Duodenal mucosa (tissue), 2 donors: Measurements from ENCODE around the gene IGFBP2.

Experiments used
- H3K27ac ChIP-seq: one replicate; pipeline ENCODE4 v1.7.0; 2013; ENCODE audit warnings: low read depth, low read length
- H3K27me3 ChIP-seq, 2 donors: one replicate each; pipeline ENCODE4 v1.7.0; 2013; ENCODE audit warnings: low read length in 2 of 2, control low read depth in 1 of 2; ENCODE audit not compliant: insufficient read depth in 2 of 2, control insufficient read depth in 1 of 2
- H3K36me3 ChIP-seq, 2 donors: one replicate each; pipeline ENCODE4 v1.7.0; 2013; ENCODE audit warnings: low read length in 2 of 2, control low read depth in 1 of 2; ENCODE audit not compliant: insufficient read depth in 2 of 2, control insufficient read depth in 1 of 2
- H3K4me1 ChIP-seq, 2 donors: one replicate each; pipeline ENCODE4 v1.7.0; 2013; ENCODE audit warnings: low read length in 2 of 2, control low read depth in 1 of 2; ENCODE audit not compliant: insufficient read depth in 2 of 2, control insufficient read depth in 1 of 2
- H3K4me3 ChIP-seq, 2 donors: one replicate each; pipeline ENCODE4 v1.7.0; 2013; ENCODE audit warnings: low read length in 2 of 2, low read depth in 1 of 2
- H3K9ac ChIP-seq, 2 donors: one replicate each; pipeline ENCODE4 v1.7.0; 2013; ENCODE audit warnings: low read length in 2 of 2, low read depth in 1 of 2
- H3K9me3 ChIP-seq, 2 donors: one replicate each; pipeline ENCODE4 v1.7.0; 2013; ENCODE audit warnings: low read length in 2 of 2, control low read depth in 1 of 2; ENCODE audit not compliant: control insufficient read depth in 1 of 2

IGFBP2 gene

GRCh38 chr2:216690853-216691741 lies 57.9 kb downstream of the IGFBP2 start:
- Histone ChIP-seq H3K27me3 (peaks cover 47 to 50% of the 10 kb centered on the region in 2 donors), H3K36me3 (no peaks in the 10 kb centered on the region), H3K9ac (no peak overlapping the region), H3K4me3 (peak overlapping the region; percentile 36 to 54), H3K9me3 (no peaks in the 10 kb centered on the region), H3K27ac (no peak overlapping the region), H3K4me1 (peaks cover 18 to 19% of the 10 kb centered on the region in 2 donors)

- H3K9me3 ChIP-seq, result no peaks in the 10 kb centered on the region
- H3K27ac ChIP-seq, result no peak overlapping the region
- peaks cover 18 to 19% of the 10 kb centered on the region in 2 donors for H3K4me1 ChIP-seq
- H3K9ac ChIP-seq, result peak overlapping the region in 1 of 2 donors; percentile 23
- H3K36me3 ChIP-seq, result no peaks in the 10 kb centered on the region
- peaks cover 62 to 66% of the 10 kb centered on the region in 2 donors for H3K27me3 ChIP-seq
- H3K4me3 ChIP-seq, result peak overlapping the region; percentile 48 to 53
Measured at GRCh38 chr2:216692636-216693413, 59.6 kb downstream of the IGFBP2 start.

DNA sequence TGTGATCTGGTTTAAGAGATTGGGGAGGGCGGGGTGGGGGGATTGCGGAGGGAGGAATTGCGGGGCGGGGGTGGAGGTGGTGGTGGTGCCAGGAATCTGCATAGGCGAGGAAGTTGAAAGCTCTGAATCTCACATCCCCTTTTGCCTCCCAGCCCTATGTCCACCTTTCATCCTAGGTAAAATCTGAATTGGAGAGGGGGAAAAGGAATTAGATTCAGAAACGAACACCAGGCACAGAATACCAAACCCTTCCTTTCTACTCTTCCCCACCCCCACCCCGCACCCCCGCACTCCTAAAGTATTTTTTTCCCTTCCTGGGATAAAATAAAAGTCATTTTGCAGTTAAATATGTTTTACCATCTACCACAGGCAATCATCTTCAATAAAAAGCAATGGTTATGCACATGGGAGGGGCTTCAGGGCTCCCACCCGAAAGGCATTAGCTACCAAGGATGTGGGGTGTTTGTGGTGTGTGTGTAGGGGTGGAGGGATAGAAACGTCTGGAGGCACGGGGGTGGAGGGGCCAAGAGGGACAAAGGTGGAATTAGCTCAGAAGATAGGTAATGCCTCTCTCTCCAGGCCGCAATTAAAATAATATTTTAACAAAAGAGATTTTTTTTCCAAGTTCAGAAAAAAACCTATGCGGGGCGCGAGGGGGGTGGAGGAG lies 60.3 kb downstream of the IGFBP2 start:
- Histone ChIP-seq H3K4me3 (peak overlapping the region in 1 of 2 donors; percentile 53), H3K9me3 (no peaks in the 10 kb centered on the region), H3K4me1 (peaks cover 18 to 19% of the 10 kb centered on the region in 2 donors), H3K27ac (peak overlapping the region; percentile 39), H3K36me3 (no peaks in the 10 kb centered on the region), H3K27me3 (peaks cover 68% of the 10 kb centered on the region in 2 donors), H3K9ac (peak overlapping the region in 1 of 2 donors; percentile 16)

DNA sequence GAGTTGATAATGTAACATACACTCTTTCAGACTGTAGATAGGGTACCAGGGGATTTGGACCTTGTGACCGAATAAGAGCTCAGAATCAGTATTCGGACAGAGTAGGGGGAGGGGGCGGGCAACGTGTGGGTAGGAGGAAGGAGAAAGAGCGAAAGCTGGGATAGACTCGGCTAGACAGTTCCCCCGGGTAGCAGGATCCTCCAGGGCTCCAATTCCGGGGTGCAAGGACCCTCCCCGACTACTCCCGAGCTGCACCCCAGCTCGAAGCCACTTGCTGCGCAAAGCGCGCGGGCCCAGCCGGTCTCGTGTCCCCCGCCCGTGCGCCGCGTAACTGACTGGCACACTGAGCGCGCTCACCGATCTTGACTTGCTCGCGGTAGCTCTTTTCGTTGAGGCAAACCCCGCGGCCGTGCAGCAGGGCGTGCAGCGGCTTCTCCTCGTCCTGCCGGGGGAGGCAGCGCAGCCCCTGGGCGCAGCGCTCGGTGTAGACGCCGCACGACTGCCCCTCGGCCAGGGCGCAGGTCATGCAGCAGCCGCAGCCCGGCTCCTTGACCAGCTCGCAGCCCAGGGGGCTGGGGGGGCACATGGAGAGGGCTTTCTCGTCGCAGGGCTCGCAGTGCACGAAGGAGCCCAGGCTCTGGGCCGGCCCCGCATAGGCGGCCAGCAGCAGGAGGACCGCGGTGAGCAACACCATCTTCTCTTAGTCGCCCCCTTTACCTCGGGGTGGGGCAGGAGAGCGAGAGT lies 61.0 kb downstream of the IGFBP2 start:
- no peaks in the 10 kb centered on the region for H3K9me3 ChIP-seq
- no peaks in the 10 kb centered on the region for H3K36me3 ChIP-seq
- H3K27ac ChIP-seq, result peak overlapping the region; percentile 39
- H3K4me3 ChIP-seq, result peak overlapping the region; percentile 48 to 53
- peaks cover 18 to 23% of the 10 kb centered on the region in 2 donors for H3K4me1 ChIP-seq
- peak overlapping the region in 1 of 2 donors; percentile 16 for H3K9ac ChIP-seq
- peaks cover 68 to 72% of the 10 kb centered on the region in 2 donors for H3K27me3 ChIP-seq

DNA sequence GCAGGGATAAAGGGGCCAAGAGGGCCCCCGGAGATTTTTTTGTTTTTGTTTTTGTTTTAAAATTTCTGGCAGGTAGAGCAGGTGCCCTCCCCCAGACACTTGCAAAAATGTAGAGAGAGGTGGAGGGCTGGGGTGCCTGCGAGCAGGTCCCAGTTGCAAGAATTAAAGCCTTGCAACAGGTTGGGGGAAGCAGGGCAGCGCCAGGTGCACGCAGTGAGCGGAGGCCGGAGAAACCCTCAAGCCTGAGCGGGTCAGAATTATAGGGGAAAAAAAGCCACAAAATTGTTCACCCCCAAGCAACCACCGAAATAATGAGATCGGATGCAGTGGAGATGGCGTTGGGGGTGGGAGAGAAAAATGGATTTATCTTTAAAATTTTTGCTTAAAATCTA lies 61.6 kb downstream of the IGFBP2 start:
- peak overlapping the region in 1 of 2 donors; percentile 16 for H3K9ac ChIP-seq
- H3K4me3 ChIP-seq, result peak overlapping the region; percentile 48 to 53
- peaks cover 18 to 23% of the 10 kb centered on the region in 2 donors for H3K4me1 ChIP-seq
- H3K36me3 ChIP-seq, result no peaks in the 10 kb centered on the region
- H3K27ac ChIP-seq, result no peak overlapping the region
- peaks cover 69 to 71% of the 10 kb centered on the region in 2 donors for H3K27me3 ChIP-seq
- no peaks in the 10 kb centered on the region for H3K9me3 ChIP-seq

GRCh38 chr2:216695401-216695821 lies 62.2 kb downstream of the IGFBP2 start, which contains the start of gene IGFBP5:
Gene IGFBP5, minus strand, starts transcription at chr2:216695549. Its CDS starts 774 bp downstream, at chr2:216694775.
- Histone ChIP-seq H3K27ac (no peak within 1 kb of the TSS), H3K4me3 (peak within 1 kb of the TSS; percentile 48 to 53), H3K36me3 (no peaks in the 10 kb centered on the region), H3K27me3 (peaks cover 68 to 72% of the 10 kb centered on the region in 2 donors), H3K9ac (peak within 1 kb of the TSS in 1 of 2 donors; percentile 16), H3K9me3 (no peaks in the 10 kb centered on the region), H3K4me1 (peaks cover 22 to 23% of the 10 kb centered on the region in 2 donors)

DNA sequence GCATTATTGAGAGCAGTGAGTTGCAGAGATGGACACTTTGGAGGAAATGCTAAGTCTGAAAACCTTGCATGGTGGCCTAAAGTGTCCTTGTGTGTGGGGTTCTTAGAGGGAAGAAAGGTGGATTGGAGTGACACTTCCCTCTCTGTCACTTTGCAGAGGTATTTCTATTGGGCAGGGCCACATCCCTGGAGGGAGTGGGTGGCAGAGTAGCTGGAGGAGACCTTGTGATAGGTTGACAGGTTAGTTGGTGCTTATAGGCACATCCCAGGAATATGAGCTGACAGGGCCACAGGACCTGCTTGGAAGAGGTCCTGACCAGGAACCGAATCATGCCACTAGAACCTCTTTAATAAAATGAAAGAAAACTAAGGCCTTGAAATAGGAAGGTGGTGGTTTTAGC lies 63.1 kb downstream of the IGFBP2 start:
- no peak overlapping the region for H3K4me3 ChIP-seq
- peaks cover 70 to 71% of the 10 kb centered on the region in 2 donors for H3K27me3 ChIP-seq
- no peak overlapping the region for H3K9ac ChIP-seq
- no peaks in the 10 kb centered on the region for H3K36me3 ChIP-seq
- H3K27ac ChIP-seq, result no peak overlapping the region
- H3K9me3 ChIP-seq, result no peaks in the 10 kb centered on the region
- H3K4me1 ChIP-seq, result peaks cover 19 to 22% of the 10 kb centered on the region in 2 donors

- no peak overlapping the region for H3K27ac ChIP-seq
- H3K9me3 ChIP-seq, result no peaks in the 10 kb centered on the region
- H3K9ac ChIP-seq, result no peak overlapping the region
- H3K27me3 ChIP-seq, result peaks cover 66 to 69% of the 10 kb centered on the region in 2 donors
- no peaks in the 10 kb centered on the region for H3K36me3 ChIP-seq
- peaks cover 15 to 22% of the 10 kb centered on the region in 2 donors for H3K4me1 ChIP-seq
- no peak overlapping the region for H3K4me3 ChIP-seq
Measured at GRCh38 chr2:216696751-216697560, 63.7 kb downstream of the IGFBP2 start.
